Measurements from ENCODE around the gene CNTFR.

- TF ChIP-seq CEBPB (IDR thresholded peaks at IDR 0.05) (no peak), YY1 (IDR thresholded peaks at IDR 0.05; ENCODE audit: low read depth) (no peak), RAD21 (IDR thresholded peaks at IDR 0.05; ENCODE audit: low read depth) (peak; percentile 98), CREB1 (IDR thresholded peaks at IDR 0.05; ENCODE audit: low read depth) (no peak), REST (IDR thresholded peaks at IDR 0.05; ENCODE audit: low read depth) (no peak), TAF1 (IDR thresholded peaks at IDR 0.05; ENCODE audit: low read depth) (no peak), ZBTB7A (IDR thresholded peaks at IDR 0.05; ENCODE audit: low read depth) (no peak), EP300 (IDR thresholded peaks at IDR 0.05; ENCODE audit: borderline replicate concordance) (no peak), MAX (IDR thresholded peaks at IDR 0.05) (no peak), FOXM1 (IDR thresholded peaks at IDR 0.05; ENCODE audit: borderline replicate concordance, low read depth) (no peak), NFIC (IDR thresholded peaks at IDR 0.05) (no peak), TCF12 (IDR thresholded peaks at IDR 0.05; ENCODE audit: low read depth) (no peak), TEAD4 (IDR thresholded peaks at IDR 0.05) (no peak)
Measured at GRCh38 chr9:34603610-34604231, 14.2 kb upstream of the CNTFR start.

Measured in Ishikawa (cell line).